H9 (cell line): Measurements from ENCODE around the gene KCND2. TPM values are rescaled to one million over a fixed set of nuclear protein-coding genes. Genes with fewer than 3 reads are reported as not detected.
A peak's percentile ranks its signal among the peaks of the same experiment; 100 is the strongest.

ENCODE experiments used
- DNase-seq: peaks from one replicate; pipeline ENCODE4 v3.0.0-alpha.2; 2017
- H2AFZ ChIP-seq: one replicate; pipeline ENCODE4 v1.6.1; 2013; ENCODE audit warnings: mild to moderate bottlenecking, low read length, control low read depth, moderate library complexity
- H2AK5ac ChIP-seq: 2 replicates; pipeline ENCODE4 v1.6.1; 2013; ENCODE audit warnings: low read length, control low read depth, mixed read lengths; ENCODE audit not compliant: insufficient read length
- H2BK120ac ChIP-seq: one replicate; pipeline ENCODE4 v1.6.1; 2013; ENCODE audit warnings: low read depth, mild to moderate bottlenecking, low read length, control low read depth, inconsistent platforms; ENCODE audit not compliant: poor library complexity, severe bottlenecking
- H2BK12ac ChIP-seq: 2 replicates; pipeline ENCODE4 v1.6.1; 2013; ENCODE audit warnings: low read length, control low read depth, mixed read lengths, low read depth; ENCODE audit not compliant: insufficient read length
- H2BK15ac ChIP-seq: 2 replicates; pipeline ENCODE4 v1.6.1; 2013; ENCODE audit warnings: low read depth, low read length, control low read depth
- H2BK20ac ChIP-seq: one replicate; pipeline ENCODE4 v1.6.1; 2013; ENCODE audit warnings: low read depth, mild to moderate bottlenecking, low read length, control low read depth, inconsistent platforms; ENCODE audit not compliant: poor library complexity, severe bottlenecking
- H2BK5ac ChIP-seq: 2 replicates; pipeline ENCODE4 v1.6.1; 2013; ENCODE audit warnings: low read length, control low read depth, mixed read lengths; ENCODE audit not compliant: insufficient read length
- H3K14ac ChIP-seq: 2 replicates; pipeline ENCODE4 v1.6.1; 2013; ENCODE audit warnings: low read length, control low read depth; ENCODE audit not compliant: insufficient read depth
- H3K18ac ChIP-seq: 2 replicates; pipeline ENCODE4 v1.6.1; 2013; ENCODE audit warnings: low read depth, mild to moderate bottlenecking, mixed read lengths, low read length, control low read depth; ENCODE audit not compliant: insufficient read length
- H3K23ac ChIP-seq: 2 replicates; pipeline ENCODE4 v1.6.1; 2013; ENCODE audit warnings: low read length, control low read depth, mixed read lengths, low read depth; ENCODE audit not compliant: insufficient read length
- H3K23me2 ChIP-seq: 2 replicates; pipeline ENCODE4 v1.6.1; 2013; ENCODE audit warnings: low read depth, mild to moderate bottlenecking, mixed read lengths, low read length, control low read depth; ENCODE audit not compliant: insufficient read length, poor library complexity, severe bottlenecking
- H3K27ac ChIP-seq: 2 replicates; pipeline ENCODE4 v1.5.1; 2013; ENCODE audit warnings: low read length, control low read depth, mixed read lengths, low read depth; ENCODE audit not compliant: insufficient read length
- H3K27me3 ChIP-seq: 2 replicates; pipeline ENCODE4 v1.6.1; 2013; ENCODE audit warnings: low read length, control low read depth, inconsistent platforms; ENCODE audit not compliant: insufficient read depth
- H3K4ac ChIP-seq: 2 replicates; pipeline ENCODE4 v1.6.1; 2013; ENCODE audit warnings: low read depth, mild to moderate bottlenecking, control low read depth, inconsistent platforms, low read length, moderate library complexity
- H3K4me1 ChIP-seq: 2 replicates; pipeline ENCODE4 v1.6.1; 2013; ENCODE audit warnings: low read length, control low read depth, inconsistent platforms; ENCODE audit not compliant: insufficient read depth
- H3K4me2 ChIP-seq: 2 replicates; pipeline ENCODE4 v1.6.1; 2013; ENCODE audit warnings: low read length, control low read depth, mixed read lengths; ENCODE audit not compliant: insufficient read length, insufficient read depth
- H3K56ac ChIP-seq: 2 replicates; pipeline ENCODE4 v1.6.1; 2013; ENCODE audit warnings: low read depth, mild to moderate bottlenecking, mixed read lengths, low read length, control low read depth; ENCODE audit not compliant: insufficient read length
- H3K79me1 ChIP-seq: 2 replicates; pipeline ENCODE4 v1.6.1; 2013; ENCODE audit warnings: low read depth, mild to moderate bottlenecking, moderate library complexity, low read length, control low read depth, inconsistent platforms; ENCODE audit not compliant: insufficient read depth, poor library complexity, severe bottlenecking
- H3K79me2 ChIP-seq: 2 replicates; pipeline ENCODE4 v1.6.1; 2013; ENCODE audit warnings: low read length, control low read depth, inconsistent platforms; ENCODE audit not compliant: insufficient read depth
- H3K9ac ChIP-seq: 2 replicates; pipeline ENCODE4 v1.6.1; 2013; ENCODE audit warnings: low read length, control low read depth, mixed read lengths; ENCODE audit not compliant: insufficient read length; ENCODE audit errors: extremely low read depth
- H3K9me3 ChIP-seq: one replicate; pipeline ENCODE4 v1.6.1; 2013; ENCODE audit warnings: low read depth, low read length, inconsistent platforms; ENCODE audit not compliant: control insufficient read depth
- H3T11ph ChIP-seq: one replicate; pipeline ENCODE4 v1.6.1; 2013; ENCODE audit warnings: mild to moderate bottlenecking, low read length, control low read depth, inconsistent platforms
- H4K20me1 ChIP-seq: one replicate; pipeline ENCODE4 v1.6.1; 2013; ENCODE audit not compliant: control insufficient read depth, insufficient read length, insufficient read depth
- H4K5ac ChIP-seq: 2 replicates; pipeline ENCODE4 v1.6.1; 2013; ENCODE audit warnings: low read depth, mild to moderate bottlenecking, mixed read lengths, low read length, control low read depth; ENCODE audit not compliant: insufficient read length
- H4K8ac ChIP-seq: replicated peaks from 2 replicates; pipeline ENCODE4 v1.6.1; 2013; ENCODE audit warnings: low read length, control low read depth, mixed read lengths, low read depth; ENCODE audit not compliant: insufficient read length
- H4K91ac ChIP-seq: 2 replicates; pipeline ENCODE4 v1.6.1; 2013; ENCODE audit warnings: low read depth, mild to moderate bottlenecking, moderate library complexity, mixed read lengths, low read length, control low read depth; ENCODE audit not compliant: insufficient read length
- H3K27ac Mint-ChIP-seq, 3 experiments: 2 replicates in 2 of 3; 3 replicates in 1 of 3; pipeline ENCODE4 v1.8.0; 2020 to 2021; ENCODE audit warnings: mixed read lengths in 3 of 3, mild to moderate bottlenecking in 1 of 3, moderate library complexity in 1 of 3
- H3K27me3 Mint-ChIP-seq: 2 replicates; pipeline ENCODE4 v1.8.0; 2021; ENCODE audit warnings: low read depth, mild to moderate bottlenecking, moderate library complexity, mixed read lengths
- H3K36me3 Mint-ChIP-seq, 3 experiments: 2 replicates in 2 of 3; 3 replicates in 1 of 3; pipeline ENCODE4 v1.8.0; 2020 to 2021; ENCODE audit warnings: low read depth in 3 of 3, mixed read lengths in 3 of 3; ENCODE audit not compliant: insufficient read depth in 1 of 3
- H3K4me1 Mint-ChIP-seq, 2 experiments: 2 replicates each; pipeline ENCODE4 v1.8.0; 2020; ENCODE audit warnings: mixed read lengths in 2 of 2
- H3K4me3 Mint-ChIP-seq, 2 experiments: 2 replicates in 1 of 2; 3 replicates in 1 of 2; pipeline ENCODE4 v1.8.0; 2020 to 2021; ENCODE audit warnings: mild to moderate bottlenecking in 2 of 2, mixed read lengths in 2 of 2, moderate library complexity in 1 of 2
- H3K9me3 Mint-ChIP-seq, 2 experiments: 2 replicates in 1 of 2; 3 replicates in 1 of 2; pipeline ENCODE4 v1.8.0; 2020; ENCODE audit warnings: mild to moderate bottlenecking in 2 of 2, mixed read lengths in 2 of 2, moderate library complexity in 1 of 2
- CTCF ChIP-seq: fragments of 200-600 bp; sonication (generic); conservative IDR thresholded peaks from 3 replicates; pipeline ENCODE4 v1.8.0; 2021; ENCODE audit warnings: antibody characterized with exemption, mild to moderate bottlenecking
- WGBS: extraction: QIAGEN DNeasy Blood & Tissue Kit; methylation state at CpG from one replicate; pipeline ENCODE4 v1.1.7; 2013; ENCODE audit warnings: missing lambda C conversion rate, low lambda C conversion rate, mixed read lengths; ENCODE audit not compliant: insufficient read length; ENCODE audit errors: extremely low coverage; 5-methylcytosine and 5-hydroxymethylcytosine counted together
- total RNA-seq: library from RNA; stranded (reverse); gene quantifications from 2 replicates; pipeline ENCODE4 v1.2.1, GENCODE V29; 2021

The KCND2 gene
- total RNA-seq, 1 experiment from 2014 or later: 6.4 TPM

- Mint-ChIP-seq H3K36me3 (peaks cover 0 to 4% (median 2%) of the 10 kb centered on the region in 3 experiments; a peak in 2 of 7 replicates), H3K4me1 (peaks cover 55% of the 10 kb centered on the region in 2 experiments), H3K9me3 (no peaks in the 10 kb centered on the region; a peak in 1 of 5 replicates), H3K4me3 (no peak overlapping the region), H3K27ac (peak overlapping the region in 2 of 3 experiments; percentile 57 to 77; a peak in 3 of 7 replicates), H3K27me3 (no peaks in the 10 kb centered on the region)
- Histone ChIP-seq H4K91ac (no peak overlapping the region), H3K9ac (no peak overlapping the region), H3K18ac (no peak overlapping the region), H4K5ac (no peak overlapping the region), H2AFZ (no peak overlapping the region), H3K4me1 (peaks cover 9% of the 10 kb centered on the region), H2BK15ac (no peak overlapping the region), H3K27ac (no peak overlapping the region), H3K56ac (no peak overlapping the region), H2BK120ac (no peak overlapping the region), H4K8ac (no peak overlapping the region), H2BK20ac (no peak overlapping the region), H3K14ac (no peak overlapping the region), H2AK5ac (no peak overlapping the region), H2BK12ac (no peak overlapping the region), H3K79me1 (no peaks in the 10 kb centered on the region), H3K23ac (no peak overlapping the region), H3K79me2 (no peaks in the 10 kb centered on the region), H3K4me2 (no peak overlapping the region), H2BK5ac (no peak overlapping the region), H3K4ac (no peak overlapping the region), H3K27me3 (no peaks in the 10 kb centered on the region), H3T11ph (no peak overlapping the region), H3K23me2 (no peaks in the 10 kb centered on the region), H4K20me1 (no peaks in the 10 kb centered on the region), H3K9me3 (no peaks in the 10 kb centered on the region)
- WGBS: no CpG with 5 or more reads among the region's 7 CpGs
- DNase-seq: no peak
- TF ChIP-seq CTCF: no peak
Measured at GRCh38 chr7:120741371-120742042, 468.5 kb downstream of the KCND2 start.
